GM19438 (cell line): ENCODE measurements around the gene TCP11.

Experiments
- ATAC-seq: cut with Tn5 transposase; IDR thresholded peaks from one replicate; pipeline ENCODE4 v1.9.1; 2021; ENCODE audit warnings: low read depth; ENCODE audit not compliant: unreplicated experiment

The TCP11 gene

DNA sequence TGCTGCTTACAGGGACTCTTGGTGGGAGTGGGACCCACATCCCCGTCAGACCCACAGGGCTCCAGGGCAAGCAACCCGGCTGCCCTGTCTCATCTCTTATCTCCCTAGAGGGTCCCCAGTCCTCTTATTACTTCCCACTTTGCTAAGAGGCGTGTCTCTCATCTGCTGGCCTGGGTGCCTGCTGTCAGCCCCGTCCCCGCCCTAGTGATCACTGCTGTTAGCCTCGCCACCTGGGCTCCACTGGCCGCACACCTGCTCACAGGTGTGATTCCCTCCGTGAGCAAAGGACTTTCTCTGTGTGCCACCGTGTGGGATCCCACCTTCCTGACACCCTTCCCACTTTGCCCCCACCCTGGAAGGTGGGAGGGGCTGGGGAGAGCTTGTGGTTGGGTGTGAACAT, 57.6 kb downstream of the TCP11 start:
- no peak for ATAC-seq

DNA sequence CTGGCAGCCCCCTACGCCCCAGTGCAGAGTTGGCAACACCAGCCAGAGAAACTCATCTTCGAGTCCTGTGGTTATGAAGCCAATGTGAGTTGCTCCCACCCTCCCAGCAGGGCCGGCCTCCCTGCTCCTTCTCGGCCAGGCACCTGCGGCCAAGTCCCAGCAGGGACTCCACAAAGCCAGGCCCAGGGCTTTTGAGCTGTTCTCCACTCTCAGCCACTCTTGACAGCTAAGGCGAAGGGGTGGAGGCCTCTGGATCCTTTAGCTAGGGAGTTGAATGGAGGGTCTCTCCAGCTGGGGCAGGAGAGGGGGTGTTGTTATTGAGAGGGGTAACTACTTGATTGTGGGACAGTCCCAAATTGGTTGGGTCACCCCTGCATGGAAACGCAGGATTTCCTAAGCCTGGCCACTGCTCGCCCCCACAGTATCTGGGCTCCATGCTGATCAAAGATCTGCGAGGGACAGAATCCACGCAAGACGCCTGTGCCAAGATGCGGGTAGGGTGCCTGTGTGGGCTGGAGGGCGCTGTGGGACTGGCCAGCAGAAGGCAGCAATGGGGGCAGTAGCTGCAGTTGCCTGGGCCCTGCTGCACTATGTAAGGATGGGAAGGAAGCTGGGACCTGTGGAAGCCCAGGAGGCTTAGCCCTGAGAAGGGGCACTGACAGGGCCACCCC, 58.3 kb downstream of the TCP11 start:
- no peak for ATAC-seq

DNA sequence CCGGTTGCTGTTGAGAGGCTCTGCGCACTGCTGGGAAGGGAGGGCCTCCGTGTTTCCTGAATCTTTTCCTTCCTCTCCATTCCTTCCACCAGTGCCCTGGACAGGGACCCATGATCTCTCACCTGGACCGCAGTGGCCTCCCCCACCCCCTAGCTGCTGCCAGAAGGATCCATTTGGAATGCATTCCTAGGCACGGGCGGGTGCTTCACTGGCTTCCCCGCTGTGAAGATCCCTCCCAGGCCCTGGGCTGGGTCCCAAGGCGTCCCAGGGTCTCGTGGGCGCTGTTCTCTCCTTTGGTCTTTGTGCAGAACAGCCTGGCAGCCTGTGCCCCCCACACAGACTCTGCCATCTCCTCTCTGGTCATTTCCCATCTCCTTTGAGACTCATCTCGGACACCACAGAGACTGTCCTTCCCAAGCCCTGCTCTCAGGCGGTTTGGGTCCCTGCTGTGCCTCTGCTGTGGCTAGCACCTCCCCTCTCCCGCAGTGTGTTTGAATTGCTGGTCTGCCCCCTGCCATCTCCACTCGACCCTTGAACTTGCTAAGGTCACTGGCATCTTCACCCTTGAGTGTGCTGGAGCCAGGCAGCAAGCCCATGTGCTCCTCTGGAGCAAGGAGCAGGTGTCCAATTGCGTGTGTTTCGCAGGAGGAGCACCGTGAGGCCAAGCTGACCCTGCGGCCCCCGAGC, 59.0 kb downstream of the TCP11 start:
- no peak for ATAC-seq

DNA sequence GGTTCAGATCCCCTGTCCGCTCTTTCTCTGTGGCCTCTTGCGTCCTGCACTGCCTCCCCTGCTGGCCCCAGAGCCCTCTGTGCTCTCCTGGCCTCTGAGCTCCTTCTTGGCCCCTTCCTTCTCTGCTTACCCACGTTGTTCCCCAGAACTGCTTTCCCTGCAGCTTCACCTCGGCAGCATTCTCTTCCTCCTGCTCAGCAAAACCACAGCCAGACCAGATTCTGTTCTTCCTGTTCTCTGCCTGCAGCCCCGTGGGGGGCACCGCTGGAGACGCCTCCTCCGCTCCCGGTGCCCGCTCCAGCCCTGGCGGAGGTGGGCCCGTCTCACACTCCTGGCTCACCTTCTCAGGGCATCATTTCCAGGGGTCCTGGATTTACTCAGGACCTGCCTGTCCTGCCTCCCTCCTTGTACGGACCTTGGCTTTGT, 59.7 kb downstream of the TCP11 start:
- ATAC-seq = no peak

DNA sequence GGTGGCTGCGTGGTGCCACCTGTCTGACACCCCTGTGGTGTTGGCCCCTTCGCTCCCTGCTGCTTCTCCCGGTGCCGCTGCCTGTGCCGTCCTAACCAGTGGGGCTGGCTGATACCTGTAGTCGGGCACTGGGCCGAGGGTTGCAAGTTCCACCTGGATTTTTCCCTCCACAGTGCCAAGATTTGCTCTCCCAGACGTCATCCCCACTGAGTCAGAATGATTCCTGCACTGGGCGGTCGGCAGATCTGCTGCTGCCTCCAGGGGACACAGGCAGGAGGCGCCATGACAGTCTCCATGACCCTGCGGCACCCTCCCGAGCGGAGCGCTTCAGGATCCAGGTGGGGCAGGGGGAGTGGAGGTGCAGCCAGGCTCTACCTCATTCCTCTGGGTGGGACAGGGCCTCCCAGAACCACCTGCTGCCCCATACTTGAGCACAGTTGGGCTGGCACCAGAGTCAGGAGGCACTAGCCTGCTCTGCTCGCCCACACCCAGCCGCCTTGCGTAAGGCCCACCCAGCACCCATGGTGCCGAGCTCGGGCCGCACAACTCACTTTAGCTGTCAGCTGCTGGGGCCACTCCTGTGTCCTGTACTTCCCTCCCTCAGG, 60.2 kb downstream of the TCP11 start:
- no peak for ATAC-seq

DNA sequence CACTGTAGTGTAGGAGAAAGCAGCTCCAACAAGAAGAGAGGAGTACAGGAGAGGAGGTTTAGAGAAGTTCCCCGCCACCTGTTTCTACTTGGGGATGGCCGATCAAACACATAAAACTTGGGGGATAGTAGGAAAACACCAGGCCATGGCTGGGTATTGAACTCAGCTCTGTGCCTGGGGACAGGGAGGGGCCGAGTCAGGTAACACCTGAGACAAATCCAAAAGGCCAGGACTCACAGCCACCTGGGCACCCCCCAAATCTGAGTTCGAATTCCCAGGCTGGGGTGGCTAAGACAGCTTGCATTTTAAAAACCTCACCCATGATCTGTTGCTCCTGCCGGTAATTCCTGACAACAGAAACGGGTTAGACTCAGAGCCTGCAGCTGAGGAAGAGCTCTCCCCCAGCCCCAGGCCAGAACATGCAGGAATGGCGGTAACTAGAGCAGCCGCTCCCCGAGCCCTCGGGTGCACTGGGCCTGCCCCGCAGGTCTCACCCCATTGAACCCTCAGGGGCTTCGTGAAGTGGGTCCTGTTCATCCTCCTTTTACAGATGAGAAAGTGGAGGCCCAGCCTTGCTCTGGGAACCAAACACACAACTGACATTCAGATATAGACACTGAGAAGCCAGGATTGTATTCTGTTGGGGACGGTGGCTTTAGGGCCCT, 61.0 kb downstream of the TCP11 start:
- ATAC-seq = no peak

DNA sequence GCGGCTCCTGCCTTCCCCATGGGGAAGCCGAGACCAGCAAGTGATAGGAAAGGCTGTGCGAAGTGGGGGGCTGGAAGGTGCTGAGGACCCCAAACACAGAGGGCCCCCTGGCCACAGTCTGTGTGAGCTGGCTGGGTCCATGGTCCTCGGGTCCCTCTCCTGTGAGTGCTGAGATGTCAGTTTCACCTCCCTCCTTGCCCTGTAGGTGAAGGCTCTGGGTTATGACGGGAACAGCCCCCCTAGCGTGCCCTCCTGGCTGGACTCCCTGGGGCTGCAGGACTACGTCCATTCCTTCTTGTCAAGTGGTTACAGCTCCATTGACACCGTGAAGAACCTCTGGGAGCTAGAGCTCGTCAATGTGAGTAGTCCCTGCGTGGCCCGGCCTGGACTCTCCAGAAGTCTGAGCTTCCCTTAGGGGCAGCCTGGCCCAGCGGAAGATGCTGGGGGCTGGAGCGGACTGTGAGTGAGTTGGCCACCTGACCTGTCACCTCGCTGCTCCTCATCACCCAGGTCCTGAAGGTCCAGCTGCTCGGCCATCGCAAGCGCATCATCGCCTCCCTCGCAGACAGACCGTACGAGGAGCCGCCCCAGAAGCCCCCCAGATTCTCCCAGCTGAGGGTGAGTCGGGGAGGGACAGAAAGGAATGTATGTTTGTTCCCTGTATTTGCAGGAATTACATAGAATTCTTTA, 61.7 kb downstream of the TCP11 start:
- no peak for ATAC-seq

DNA sequence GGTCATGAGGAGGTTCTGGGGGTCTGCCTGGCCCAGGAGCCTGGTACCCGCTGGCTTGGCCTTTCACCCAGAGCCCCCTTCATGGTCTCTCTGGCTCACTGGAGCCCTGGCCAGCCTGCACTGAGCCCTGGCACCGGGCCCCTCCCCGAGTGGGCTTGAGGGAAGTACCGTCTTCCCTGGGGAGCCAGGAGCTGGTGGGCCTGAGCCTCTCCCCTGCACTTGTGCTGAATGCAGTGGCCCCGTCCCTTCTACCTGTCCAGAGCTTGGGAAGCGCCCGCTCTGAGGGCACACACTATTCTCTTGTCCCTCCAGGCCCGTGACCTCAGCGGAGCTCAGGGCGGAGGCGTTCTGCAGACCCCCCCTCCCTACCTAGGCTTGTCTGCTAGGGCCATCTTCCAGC, 62.2 kb downstream of the TCP11 start:
- ATAC-seq = no peak

DNA sequence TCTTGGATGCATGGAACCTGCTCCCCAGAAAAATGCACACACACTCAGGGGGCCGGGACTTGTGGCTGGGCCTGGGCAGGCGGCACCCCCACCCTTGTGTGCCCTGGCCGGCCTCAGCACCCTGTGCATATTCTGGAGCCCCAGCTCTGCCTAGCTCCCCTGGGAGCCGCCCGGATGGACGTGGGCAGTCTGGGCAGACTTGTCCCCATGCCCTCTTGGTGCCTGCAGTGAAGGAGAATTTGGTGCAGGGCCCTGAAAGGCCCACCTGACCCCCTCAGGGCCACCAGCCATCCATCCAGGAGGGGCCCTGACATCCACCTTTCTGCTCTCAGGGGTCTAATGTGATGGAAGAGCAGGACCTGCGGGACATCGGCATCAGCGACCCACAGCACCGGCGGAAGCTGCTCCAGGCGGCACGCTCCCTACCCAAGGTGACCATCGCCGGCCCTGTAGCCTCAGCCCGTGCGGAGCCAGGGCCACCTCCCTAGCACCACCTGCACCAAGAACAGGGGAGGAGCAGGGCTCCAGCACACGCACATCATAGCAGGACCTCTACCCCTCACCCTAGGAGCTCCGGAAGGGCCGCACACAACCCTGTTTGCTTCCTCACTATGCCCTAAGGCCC, 62.8 kb downstream of the TCP11 start:
- no peak for ATAC-seq

DNA sequence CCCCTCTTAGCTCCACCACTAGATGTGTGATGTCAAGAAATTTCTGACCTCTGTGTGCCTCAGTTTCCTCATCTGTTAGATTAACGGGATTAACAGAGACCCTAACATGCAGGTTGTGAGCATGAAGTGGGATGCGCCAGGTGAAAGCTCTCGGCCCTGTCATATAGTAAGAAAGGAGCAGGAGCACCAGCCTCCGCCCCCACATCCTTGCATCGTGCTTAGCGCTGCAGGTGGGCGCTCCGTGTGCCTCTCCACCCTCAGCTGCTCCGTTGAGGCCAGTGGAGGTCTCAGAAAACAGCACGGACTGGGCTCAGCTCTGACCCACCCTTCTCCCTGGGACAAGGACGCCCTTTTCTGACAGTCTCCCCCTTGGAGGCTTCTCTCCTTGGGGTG, 63.4 kb downstream of the TCP11 start:
- ATAC-seq = no peak

DNA sequence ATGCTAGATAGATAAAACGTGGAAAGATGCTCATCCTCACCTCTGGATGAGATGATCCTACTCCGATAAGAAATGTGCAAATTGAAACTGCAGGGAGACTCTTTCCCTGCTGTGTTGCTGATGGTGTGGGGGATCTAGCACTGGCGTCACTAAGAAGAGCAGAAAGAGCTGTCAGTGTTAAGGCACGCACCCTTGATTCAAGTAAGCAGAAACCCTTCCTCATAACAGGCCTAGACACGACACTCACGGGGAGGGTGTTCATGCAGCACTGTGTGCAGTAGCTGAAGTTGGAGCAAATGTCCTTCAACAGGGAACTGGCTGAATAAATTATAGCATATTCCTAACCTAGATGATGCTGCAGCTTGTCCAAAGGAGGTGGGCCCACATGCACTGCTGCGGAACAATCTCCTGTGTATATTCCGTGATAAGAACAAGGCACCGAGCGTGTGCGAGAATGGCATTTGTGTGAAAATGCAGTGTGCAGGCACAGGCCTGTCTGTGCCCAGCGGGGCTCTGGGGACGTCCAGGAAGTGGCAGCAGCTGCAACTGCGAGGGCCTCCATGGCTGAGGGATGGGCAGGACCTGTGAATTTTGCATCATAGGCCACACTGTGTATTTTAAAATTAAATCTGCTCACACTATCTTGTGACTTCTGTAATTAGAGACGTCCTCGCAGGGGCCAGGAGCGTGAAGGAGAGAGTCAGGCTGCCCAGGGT, 64.0 kb downstream of the TCP11 start:
- no peak for ATAC-seq

DNA sequence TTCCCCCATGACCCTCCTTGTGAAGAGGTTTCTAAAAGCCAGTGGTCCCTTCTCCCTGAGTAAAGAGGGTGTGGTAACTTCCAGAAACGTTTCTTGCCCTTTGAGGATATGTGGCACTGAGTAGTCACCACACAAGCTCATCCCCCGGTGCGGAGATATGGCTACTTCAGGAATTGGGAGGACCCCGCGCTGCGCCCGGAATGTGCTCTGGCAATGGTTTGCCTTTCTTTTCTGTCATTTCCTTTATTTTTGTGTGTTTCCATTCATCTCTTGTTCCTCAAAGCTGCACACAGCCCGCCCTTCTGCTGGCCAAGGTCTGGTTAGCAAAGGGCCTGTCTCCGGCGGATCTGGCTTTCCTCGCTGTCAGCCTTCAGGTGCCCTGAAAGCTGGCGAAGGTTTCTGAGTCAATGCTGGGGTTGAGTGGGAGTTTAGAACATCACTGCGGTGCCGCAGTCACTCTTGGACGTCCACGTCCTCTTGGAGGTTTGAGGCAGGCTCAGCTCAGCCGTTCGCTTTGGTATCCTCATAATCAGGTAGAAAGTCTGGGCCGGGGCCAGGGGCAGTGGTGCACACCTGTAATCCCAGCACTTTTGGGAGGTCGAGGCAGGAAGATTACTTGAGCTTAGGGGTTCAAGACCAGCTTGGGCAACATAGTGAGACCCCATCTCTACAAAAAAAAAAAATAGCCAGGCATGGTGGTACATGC, 67.2 kb downstream of the TCP11 start:
- no peak for ATAC-seq

DNA sequence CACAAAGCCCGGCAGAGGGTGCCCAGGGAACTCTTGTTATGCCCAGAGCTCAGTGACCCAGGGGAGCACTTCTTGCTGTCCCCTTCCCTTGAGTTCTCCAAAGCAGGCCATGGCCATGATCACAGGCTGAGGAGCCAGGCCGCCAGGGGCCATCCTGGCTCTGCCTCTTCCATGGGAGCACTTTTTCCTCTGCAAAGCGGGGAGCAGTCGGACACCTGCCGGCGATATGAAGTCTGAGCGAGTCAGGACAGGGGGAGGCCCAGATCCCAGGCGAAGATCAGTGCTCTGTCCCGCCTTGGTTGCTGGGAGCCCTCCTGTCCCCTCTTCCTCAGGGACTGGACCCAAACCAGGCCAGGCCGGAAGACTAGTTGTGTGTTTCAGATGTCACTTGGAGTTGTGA, 67.9 kb downstream of the TCP11 start:
- no peak for ATAC-seq

DNA sequence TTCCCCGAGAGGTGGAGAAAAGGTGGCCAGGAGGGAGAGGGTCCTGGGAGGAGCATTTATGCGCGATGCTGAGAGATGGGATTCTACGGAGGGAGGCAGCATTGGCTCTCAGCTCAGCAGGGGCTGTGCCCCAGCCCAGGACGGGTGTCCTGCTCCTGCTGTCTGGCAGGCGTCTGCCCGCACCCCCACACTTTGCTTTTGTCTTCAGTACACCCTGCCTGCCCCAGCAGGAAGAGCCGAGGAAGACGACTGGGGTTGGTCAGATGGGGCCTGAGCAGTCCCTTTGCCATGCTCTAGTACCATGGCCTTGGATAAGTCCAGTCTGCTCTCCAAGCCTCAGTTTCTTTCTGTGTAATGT, 68.5 kb downstream of the TCP11 start:
- no peak for ATAC-seq

DNA sequence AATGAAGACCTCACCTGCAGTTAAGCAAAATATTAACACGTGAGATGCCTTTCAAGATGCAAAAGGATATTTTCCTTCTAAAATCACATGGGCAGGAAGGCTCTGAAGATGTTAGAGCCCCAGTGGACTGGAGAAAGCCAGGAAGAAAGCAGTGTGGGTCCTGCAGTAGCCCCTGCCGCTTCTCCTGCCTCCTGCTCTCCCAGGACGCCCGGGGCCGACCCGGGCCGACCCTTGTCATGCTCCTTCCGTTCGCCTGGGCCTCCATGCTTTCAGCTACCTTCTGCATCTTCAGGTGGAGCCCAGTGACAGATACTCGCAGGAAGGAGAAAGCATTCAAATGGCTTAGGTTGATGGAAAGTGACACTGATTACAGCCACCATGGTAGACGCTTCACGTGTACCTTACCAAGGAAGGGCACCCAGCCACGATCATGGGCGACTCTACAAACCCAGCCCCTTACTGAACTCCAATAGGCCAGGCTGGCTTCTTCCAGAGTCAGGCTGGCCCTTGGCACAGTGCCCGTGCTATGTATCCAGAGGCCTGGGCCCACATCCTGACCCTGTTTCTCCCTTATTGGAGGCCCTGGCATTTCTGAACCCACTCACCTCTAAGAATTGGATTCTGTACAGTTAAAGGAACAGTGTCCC, 69.0 kb downstream of the TCP11 start:
- no peak for ATAC-seq

DNA sequence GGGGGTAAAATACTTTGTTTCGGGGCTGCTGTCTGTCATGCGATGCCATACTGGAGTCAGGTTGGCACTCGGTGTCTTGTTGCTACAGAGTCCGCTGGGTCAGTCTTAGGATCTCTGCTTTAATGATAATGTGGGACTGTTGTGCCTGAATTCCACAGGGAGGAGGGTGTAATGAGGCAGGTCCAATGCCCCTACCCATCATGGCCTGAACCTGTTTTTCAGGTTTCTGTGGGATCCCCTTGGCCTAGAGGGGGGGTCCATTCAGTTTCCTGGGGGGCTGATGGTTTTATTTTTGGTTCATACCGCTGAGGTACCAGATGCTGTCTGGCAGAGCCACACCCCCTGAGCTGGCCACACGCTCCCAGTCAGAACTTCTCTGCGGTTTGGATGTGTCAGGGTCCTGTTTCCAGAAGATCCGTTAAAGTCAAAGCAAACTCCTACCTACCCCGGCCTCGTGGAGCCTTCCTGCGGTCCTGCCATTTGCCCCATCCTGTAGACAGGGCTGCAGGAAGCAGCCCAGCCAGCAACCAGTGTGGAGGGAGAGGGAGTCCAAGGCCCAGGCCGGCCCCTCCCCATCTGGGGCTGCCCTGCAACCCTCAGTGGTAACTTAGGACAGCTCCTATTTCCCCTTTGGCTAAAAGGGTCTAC, 69.7 kb downstream of the TCP11 start:
- no peak for ATAC-seq

DNA sequence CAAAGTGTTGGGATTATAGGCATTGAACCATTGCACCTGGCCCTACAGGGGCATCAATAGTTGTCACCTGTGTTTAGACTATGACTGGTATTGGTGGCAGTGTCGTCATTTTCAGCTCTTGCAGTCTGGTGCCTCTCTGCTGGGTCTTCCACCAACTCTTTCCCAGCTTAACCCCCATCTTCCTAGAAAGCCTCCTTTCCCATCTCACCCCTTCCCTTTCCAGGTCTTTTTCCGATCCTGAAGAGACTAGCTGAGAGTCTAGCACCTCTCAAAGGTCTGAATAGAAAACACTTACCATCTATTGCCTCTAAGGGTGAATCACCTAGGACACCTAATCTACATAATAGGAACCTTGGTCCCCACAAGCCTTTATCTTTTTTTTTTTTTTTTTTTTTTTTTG, 71.0 kb downstream of the TCP11 start:
- no peak for ATAC-seq

DNA sequence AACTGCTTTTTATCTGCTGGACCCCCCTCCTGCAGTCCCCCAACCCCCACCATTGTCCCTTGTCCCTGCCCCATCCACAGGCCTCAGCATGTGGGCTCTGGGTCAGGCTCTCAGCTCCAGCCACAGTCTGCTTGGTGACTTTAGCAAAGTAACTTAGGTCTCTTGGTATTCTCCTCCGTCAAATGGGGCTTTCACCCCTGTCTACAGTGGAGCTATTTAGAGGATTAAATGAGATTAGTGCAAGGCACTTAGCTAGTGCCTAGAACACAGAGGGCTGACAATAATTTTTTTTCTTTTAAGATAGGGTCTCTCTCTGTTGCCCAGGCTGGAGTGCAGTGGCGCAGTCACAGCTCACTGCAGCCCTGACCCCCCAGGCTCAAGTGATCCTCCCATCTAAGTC, 71.9 kb downstream of the TCP11 start:
- no peak for ATAC-seq
